RKO (cell line): Measurements from ENCODE around the gene FURIN.
"Not testable (repeated sequence)": the region's sequence is repeated elsewhere in the genome, so short reads cannot be mapped to it uniquely, and the experiment has no call there.

Experiments used
- DNase-seq: peaks from one replicate; pipeline ENCODE4 v3.0.0-alpha.2; 2016; ENCODE audit warnings: low spot score

FURIN gene

GRCh38 chr15:90844696-90845095 is 23.7 kb upstream of the FURIN start:
- DNase-seq, result no peak

- peak; percentile 91 for DNase-seq
Measured at GRCh38 chr15:90845201-90845949, 23.0 kb upstream of the FURIN start.

- DNase-seq, result not testable (repeated sequence)
Measured at GRCh38 chr15:90849424-90849823, 19.0 kb upstream of the FURIN start.

- DNase-seq, result no peak
Measured at GRCh38 chr15:90851114-90851513, 17.3 kb upstream of the FURIN start.

GRCh38 chr15:90851940-90852339 is 16.4 kb upstream of the FURIN start:
- no peak for DNase-seq

- DNase-seq, result no peak
Measured at GRCh38 chr15:90855139-90855538, 13.2 kb upstream of the FURIN start.

- no peak for DNase-seq
Measured at GRCh38 chr15:90857337-90857736, 11.1 kb upstream of the FURIN start.

- DNase-seq, result no peak
Measured at GRCh38 chr15:90857883-90858443, 10.4 kb upstream of the FURIN start.

- DNase-seq, result no peak
Measured at GRCh38 chr15:90859234-90860131, 8.9 kb upstream of the FURIN start.

- no peak for DNase-seq
Measured at GRCh38 chr15:90860450-90860849, 7.9 kb upstream of the FURIN start.

GRCh38 chr15:90860942-90861675 is 7.3 kb upstream of the FURIN start:
- no peak for DNase-seq

- DNase-seq, result no peak
Measured at GRCh38 chr15:90862487-90862886, 5.9 kb upstream of the FURIN start.

- DNase-seq, result no peak
Measured at GRCh38 chr15:90862964-90863778, 5.2 kb upstream of the FURIN start.

GRCh38 chr15:90863987-90864386 is 4.4 kb upstream of the FURIN start:
- DNase-seq, result no peak

- DNase-seq, result no peak
Measured at GRCh38 chr15:90864507-90864906, 3.9 kb upstream of the FURIN start.

- DNase-seq, result no peak
Measured at GRCh38 chr15:90865702-90866101, 2.7 kb upstream of the FURIN start.

- DNase-seq, result no peak
Measured at GRCh38 chr15:90866161-90866715, 2.1 kb upstream of the FURIN start.

GRCh38 chr15:90866800-90867199 is 1.6 kb upstream of the FURIN start:
- no peak for DNase-seq

- DNase-seq, result no peak
Measured at GRCh38 chr15:90869140-90869541, 753 bp downstream of the FURIN start.

- DNase-seq, result peak; percentile 94
Measured at GRCh38 chr15:90869601-90870353, 1.4 kb downstream of the FURIN start.
